HCT116 (cell line): ENCODE results near the gene FAXC. TPM values are rescaled to one million over a fixed set of nuclear protein-coding genes. Genes with fewer than 3 reads are reported as not detected.

Source experiments
- ATAC-seq: fragments of 200-7000 bp; cut with Tn5 transposase; 2 replicates; pipeline ENCODE4 v1.9.1; 2020; ENCODE audit warnings: mild to moderate bottlenecking, moderate library complexity
- BruUV-seq: library from RNA; stranded (reverse); fragments of 400-500 nt; replicated peaks from 2 replicates; lab custom pipeline; 2021; lab: Mats Ljungman, UMichigan
- CTCF ChIA-PET: fragments of 300-600 bp; sonication (Branson Sonifier 250); formaldehyde crosslinking; loops from one replicate; lab custom pipeline; 2021; ENCODE audit warnings: antibody characterized with exemption; lab: Charles Lee
- POLR2A ChIA-PET: fragments of 300-600, 350-600 bp; sonication (Branson Sonifier 250); formaldehyde crosslinking; loops from one replicate; lab custom pipeline; 2021; ENCODE audit warnings: antibody characterized with exemption; lab: Charles Lee
- RAD21 ChIA-PET, 2 experiments: fragments of 300-600 bp; sonication (Branson Sonifier 250); formaldehyde crosslinking; loops; one replicate each; lab custom pipeline; 2023; ENCODE audit warnings: low total read pairs in 2 of 2; ENCODE audit not compliant: uncharacterized antibody in 2 of 2, unreplicated experiment in 2 of 2, low non-redundant PET in 1 of 2; lab: Charles Lee
- DNase-seq: peaks from one replicate; pipeline ENCODE4 v3.0.0-alpha.2; 2010; ENCODE audit warnings: low read depth, low spot score
- H2AFZ ChIP-seq: fragments of 200-600 bp; shearing (Covaris generic), sonication (generic); 2 replicates; pipeline ENCODE4 v1.6.1; 2017; ENCODE audit warnings: low read depth, mixed run types, mixed read lengths, antibody characterized with exemption, low read length; ENCODE audit not compliant: poor library complexity, severe bottlenecking
- H3K27ac ChIP-seq: 2 replicates; pipeline ENCODE4 v1.5.1; 2012; ENCODE audit warnings: low read depth, low read length
- H3K27me3 ChIP-seq: fragments of 200-600 bp; sonication (generic); 2 replicates; pipeline ENCODE4 v1.6.1; 2016; ENCODE audit warnings: mixed run types, low read length, mixed read lengths; ENCODE audit not compliant: insufficient read depth
- H3K36me3 ChIP-seq, 2 experiments: fragments of 200-500 bp in 1 of 2; fragments of 200-600 bp in 1 of 2; sonication (Bioruptor generic) in 1 of 2; sonication (generic) in 1 of 2; 2 replicates each; pipeline versions ENCODE4 v1.5.1 to v1.6.1; 2014 to 2016; ENCODE audit warnings: low read length in 2 of 2, inconsistent platforms in 1 of 2, mixed read lengths in 1 of 2, mixed run types in 1 of 2; ENCODE audit not compliant: insufficient read depth in 2 of 2, control insufficient read depth in 1 of 2
- H3K4me1 ChIP-seq, 2 experiments: fragments of 200-600 bp in 1 of 2; sonication (generic) in 1 of 2; 2 replicates each; pipeline versions ENCODE4 v1.5.1 to v1.6.1; 2012 to 2017; ENCODE audit warnings: low read length in 2 of 2, inconsistent platforms in 1 of 2, mild to moderate bottlenecking in 1 of 2, mixed read lengths in 1 of 2, mixed run types in 1 of 2, moderate library complexity in 1 of 2; ENCODE audit not compliant: insufficient read depth in 2 of 2, control insufficient read depth in 1 of 2
- H3K4me2 ChIP-seq: fragments of 200-600 bp; sonication (generic); 2 replicates; pipeline ENCODE4 v1.6.1; 2017; ENCODE audit warnings: mixed run types, low read length, mixed read lengths
- H3K4me3 ChIP-seq, 2 experiments: fragments of 200-600 bp in 1 of 2; sonication (generic) in 1 of 2; replicated peaks in 1 of 2; 2 replicates each; pipeline ENCODE4 v1.5.1; 2011 to 2016; ENCODE audit warnings: low read length in 2 of 2, control low read depth in 1 of 2, low read depth in 1 of 2, mild to moderate bottlenecking in 1 of 2, mixed read lengths in 1 of 2, mixed run types in 1 of 2
- H3K79me2 ChIP-seq: fragments of 200-600 bp; sonication (generic); 2 replicates; pipeline ENCODE4 v1.6.1; 2017; ENCODE audit warnings: mild to moderate bottlenecking, mixed run types, low read length, moderate library complexity, mixed read lengths; ENCODE audit not compliant: insufficient read depth
- H3K9ac ChIP-seq: fragments of 200-600 bp; sonication (generic); 2 replicates; pipeline ENCODE4 v1.6.1; 2016; ENCODE audit warnings: low read length, mixed read lengths
- H3K9me2 ChIP-seq: fragments of 200-600 bp; sonication (generic), shearing (Covaris generic); 2 replicates; pipeline ENCODE4 v1.6.1; 2017; ENCODE audit warnings: mixed run types, mild to moderate bottlenecking, moderate library complexity; ENCODE audit not compliant: insufficient read depth
- H3K9me3 ChIP-seq, 2 experiments: fragments of 200-500 bp in 1 of 2; fragments of 200-600 bp in 1 of 2; sonication (Bioruptor generic) in 1 of 2; sonication (generic) in 1 of 2; 2 replicates each; pipeline ENCODE4 v1.6.1; 2014 to 2017; ENCODE audit warnings: low read length in 2 of 2, mixed read lengths in 2 of 2, inconsistent platforms in 1 of 2, low read depth in 1 of 2, mild to moderate bottlenecking in 1 of 2, mixed run types in 1 of 2, moderate library complexity in 1 of 2; ENCODE audit not compliant: control insufficient read depth in 1 of 2, insufficient read depth in 1 of 2
- H4K20me1 ChIP-seq: fragments of 200-600 bp; sonication (generic), shearing (Covaris generic); 2 replicates; pipeline ENCODE4 v1.6.1; 2017; ENCODE audit warnings: mixed run types, mild to moderate bottlenecking, moderate library complexity; ENCODE audit not compliant: insufficient read depth
- CBX3 ChIP-seq: IDR thresholded peaks from 2 replicates; pipeline ENCODE4 v1.6.1; 2012; ENCODE audit warnings: low read depth
- CEBPB ChIP-seq: IDR thresholded peaks from 2 replicates; pipeline ENCODE4 v1.6.1; 2012; ENCODE audit warnings: low read depth
- EGR1 ChIP-seq: IDR thresholded peaks from 2 replicates; pipeline ENCODE4 v1.6.1; 2012; ENCODE audit warnings: low read depth
- ELF1 ChIP-seq: IDR thresholded peaks from 2 replicates; pipeline ENCODE4 v1.6.1; 2012; ENCODE audit warnings: low read depth, borderline replicate concordance
- EZH2 ChIP-seq: fragments of 200-600 bp; sonication (generic); IDR thresholded peaks from 2 replicates; pipeline ENCODE4 v1.6.1; 2017; ENCODE audit warnings: antibody characterized with exemption, mixed run types
- EZH2phosphoT487 ChIP-seq: fragments of 200-600 bp; IDR thresholded peaks from 2 replicates; pipeline ENCODE4 v1.6.1; 2018; ENCODE audit warnings: antibody characterized with exemption, borderline replicate concordance
- FOSL1 ChIP-seq: IDR thresholded peaks from 2 replicates; pipeline ENCODE4 v1.6.1; 2012; ENCODE audit warnings: low read depth
- POLR2AphosphoS5 ChIP-seq: IDR thresholded peaks from 2 replicates; pipeline ENCODE4 v1.6.1; 2011; ENCODE audit warnings: mild to moderate bottlenecking, low read depth, low read length, moderate library complexity
- SIN3A ChIP-seq: IDR thresholded peaks from 2 replicates; pipeline ENCODE4 v1.6.1; 2012; ENCODE audit warnings: low read depth
- SRF ChIP-seq: IDR thresholded peaks from 2 replicates; pipeline ENCODE4 v1.6.1; 2012; ENCODE audit warnings: low read depth
- TCF7L2 ChIP-seq: IDR thresholded peaks from 2 replicates; pipeline ENCODE4 v1.7.0; 2011; ENCODE audit warnings: borderline replicate concordance, inconsistent platforms; ENCODE audit not compliant: insufficient read depth, insufficient read length; ENCODE audit errors: extremely low read depth
- YY1 ChIP-seq: IDR thresholded peaks from 2 replicates; pipeline ENCODE4 v1.6.1; 2011; ENCODE audit warnings: low read length, low read depth, moderate library complexity, mild to moderate bottlenecking; ENCODE audit not compliant: insufficient replicate concordance; ENCODE audit errors: extremely low read depth
- ZNF274 ChIP-seq: fragments of 200-500 bp; sonication (Bioruptor generic); IDR thresholded peaks from 2 replicates; pipeline ENCODE4 v1.6.1; 2014; ENCODE audit warnings: mild to moderate bottlenecking, low read depth, low read length, inconsistent platforms
- intact Hi-C: fragments of 100-400 bp; cut with micrococcal nuclease; formaldehyde crosslinking; loops from 2 replicates; pipeline ENCODE4 v1.10.0; 2022
- total RNA-seq: library from RNA; stranded (reverse); gene quantifications from one replicate; pipeline ENCODE4 v1.2.1, GENCODE V29; 2021; ENCODE audit not compliant: unreplicated experiment
- TF ChIP-seq, protein P1 (sequence below), 3 experiments: fragments of 200-600 bp in 1 of 3; sonication (generic) in 1 of 3; IDR thresholded peaks in 2 of 3; conservative IDR thresholded peaks in 1 of 3; 2 replicates each; pipeline ENCODE4 v1.5.1; 2012 to 2017; ENCODE audit warnings: low read depth in 2 of 3, low read length in 2 of 3, antibody characterized with exemption in 1 of 3, borderline replicate concordance in 1 of 3, control low read depth in 1 of 3, mild to moderate bottlenecking in 1 of 3, mixed read lengths in 1 of 3, mixed run types in 1 of 3, moderate library complexity in 1 of 3; ENCODE audit not compliant: insufficient read depth in 1 of 3
- TF ChIP-seq, protein P2 (sequence below): IDR thresholded peaks from 2 replicates; pipeline ENCODE4 v1.6.1; 2012
- TF ChIP-seq, protein P3 (sequence below): IDR thresholded peaks from 2 replicates; pipeline ENCODE4 v1.6.1; 2011; ENCODE audit warnings: mild to moderate bottlenecking, low read length, moderate library complexity; ENCODE audit not compliant: insufficient replicate concordance; ENCODE audit errors: extremely low read depth

FAXC gene
- total RNA-seq, 1 experiment from 2014 or later: 4.7 TPM

GRCh38 chr6:99270826-99271225 lies 78.6 kb downstream of the FAXC start:
- no peaks in the 10 kb centered on the region for H3K79me2 ChIP-seq
- H3K4me3 ChIP-seq: no peak overlapping the region
- no TSS peak for BruUV-seq
- TF ChIP-seq YY1: no peak
- TF ChIP-seq EZH2: no peak
- no peak for TF ChIP-seq SRF
- TF ChIP-seq EGR1: no peak
- TF ChIP-seq ELF1: no peak
- no peak for TF ChIP-seq ZNF274
- no peak for TF ChIP-seq SIN3A
- no peak for TF ChIP-seq CEBPB
- TF ChIP-seq, protein P1, sequence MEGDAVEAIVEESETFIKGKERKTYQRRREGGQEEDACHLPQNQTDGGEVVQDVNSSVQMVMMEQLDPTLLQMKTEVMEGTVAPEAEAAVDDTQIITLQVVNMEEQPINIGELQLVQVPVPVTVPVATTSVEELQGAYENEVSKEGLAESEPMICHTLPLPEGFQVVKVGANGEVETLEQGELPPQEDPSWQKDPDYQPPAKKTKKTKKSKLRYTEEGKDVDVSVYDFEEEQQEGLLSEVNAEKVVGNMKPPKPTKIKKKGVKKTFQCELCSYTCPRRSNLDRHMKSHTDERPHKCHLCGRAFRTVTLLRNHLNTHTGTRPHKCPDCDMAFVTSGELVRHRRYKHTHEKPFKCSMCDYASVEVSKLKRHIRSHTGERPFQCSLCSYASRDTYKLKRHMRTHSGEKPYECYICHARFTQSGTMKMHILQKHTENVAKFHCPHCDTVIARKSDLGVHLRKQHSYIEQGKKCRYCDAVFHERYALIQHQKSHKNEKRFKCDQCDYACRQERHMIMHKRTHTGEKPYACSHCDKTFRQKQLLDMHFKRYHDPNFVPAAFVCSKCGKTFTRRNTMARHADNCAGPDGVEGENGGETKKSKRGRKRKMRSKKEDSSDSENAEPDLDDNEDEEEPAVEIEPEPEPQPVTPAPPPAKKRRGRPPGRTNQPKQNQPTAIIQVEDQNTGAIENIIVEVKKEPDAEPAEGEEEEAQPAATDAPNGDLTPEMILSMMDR (IDR thresholded peaks at IDR 0.05 in 2 of 3, conservative IDR thresholded peaks at IDR 0.05 in 1 of 3; ENCODE audit: borderline replicate concordance in 1 of 3, insufficient read depth in 1 of 3, low read depth in 2 of 3, low read length in 2 of 3): no peak
- no peak for TF ChIP-seq FOSL1
- no peak for TF ChIP-seq EZH2phosphoT487
- TF ChIP-seq, protein P2, sequence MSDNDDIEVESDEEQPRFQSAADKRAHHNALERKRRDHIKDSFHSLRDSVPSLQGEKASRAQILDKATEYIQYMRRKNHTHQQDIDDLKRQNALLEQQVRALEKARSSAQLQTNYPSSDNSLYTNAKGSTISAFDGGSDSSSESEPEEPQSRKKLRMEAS: no peak
- no peak for TF ChIP-seq CBX3
- TF ChIP-seq, protein P3, sequence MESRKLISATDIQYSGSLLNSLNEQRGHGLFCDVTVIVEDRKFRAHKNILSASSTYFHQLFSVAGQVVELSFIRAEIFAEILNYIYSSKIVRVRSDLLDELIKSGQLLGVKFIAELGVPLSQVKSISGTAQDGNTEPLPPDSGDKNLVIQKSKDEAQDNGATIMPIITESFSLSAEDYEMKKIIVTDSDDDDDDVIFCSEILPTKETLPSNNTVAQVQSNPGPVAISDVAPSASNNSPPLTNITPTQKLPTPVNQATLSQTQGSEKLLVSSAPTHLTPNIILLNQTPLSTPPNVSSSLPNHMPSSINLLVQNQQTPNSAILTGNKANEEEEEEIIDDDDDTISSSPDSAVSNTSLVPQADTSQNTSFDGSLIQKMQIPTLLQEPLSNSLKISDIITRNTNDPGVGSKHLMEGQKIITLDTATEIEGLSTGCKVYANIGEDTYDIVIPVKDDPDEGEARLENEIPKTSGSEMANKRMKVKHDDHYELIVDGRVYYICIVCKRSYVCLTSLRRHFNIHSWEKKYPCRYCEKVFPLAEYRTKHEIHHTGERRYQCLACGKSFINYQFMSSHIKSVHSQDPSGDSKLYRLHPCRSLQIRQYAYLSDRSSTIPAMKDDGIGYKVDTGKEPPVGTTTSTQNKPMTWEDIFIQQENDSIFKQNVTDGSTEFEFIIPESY: no peak
- no peak for TF ChIP-seq POLR2AphosphoS5
- TF ChIP-seq TCF7L2: no peak
- H3K27me3 ChIP-seq: no peaks in the 10 kb centered on the region
- CTCF ChIA-PET: no interaction called here
- intact Hi-C loops: no loop called here
- no peaks in the 10 kb centered on the region for H3K4me1 ChIP-seq
- no peak for ATAC-seq
- H3K9ac ChIP-seq: no peak overlapping the region
- no peak overlapping the region for H3K27ac ChIP-seq
- no peaks in the 10 kb centered on the region for H3K9me2 ChIP-seq
- POLR2A ChIA-PET: no interaction called here
- DNase-seq: no peak
- no peak overlapping the region for H3K4me2 ChIP-seq
- no peaks in the 10 kb centered on the region for H3K9me3 ChIP-seq
- H2AFZ ChIP-seq: no peak overlapping the region
- H4K20me1 ChIP-seq: no peaks in the 10 kb centered on the region
- RAD21 ChIA-PET: no interaction called here
- H3K36me3 ChIP-seq: no peaks in the 10 kb centered on the region
